ENCODE results near the gene IL1R2. TPM values are rescaled to one million over a fixed set of nuclear protein-coding genes. Genes with fewer than 3 reads are reported as not detected.

IL1R2 gene
- total and polyA plus RNA-seq, 4 donors = 1.1 TPM; not detected in 3

DNA sequence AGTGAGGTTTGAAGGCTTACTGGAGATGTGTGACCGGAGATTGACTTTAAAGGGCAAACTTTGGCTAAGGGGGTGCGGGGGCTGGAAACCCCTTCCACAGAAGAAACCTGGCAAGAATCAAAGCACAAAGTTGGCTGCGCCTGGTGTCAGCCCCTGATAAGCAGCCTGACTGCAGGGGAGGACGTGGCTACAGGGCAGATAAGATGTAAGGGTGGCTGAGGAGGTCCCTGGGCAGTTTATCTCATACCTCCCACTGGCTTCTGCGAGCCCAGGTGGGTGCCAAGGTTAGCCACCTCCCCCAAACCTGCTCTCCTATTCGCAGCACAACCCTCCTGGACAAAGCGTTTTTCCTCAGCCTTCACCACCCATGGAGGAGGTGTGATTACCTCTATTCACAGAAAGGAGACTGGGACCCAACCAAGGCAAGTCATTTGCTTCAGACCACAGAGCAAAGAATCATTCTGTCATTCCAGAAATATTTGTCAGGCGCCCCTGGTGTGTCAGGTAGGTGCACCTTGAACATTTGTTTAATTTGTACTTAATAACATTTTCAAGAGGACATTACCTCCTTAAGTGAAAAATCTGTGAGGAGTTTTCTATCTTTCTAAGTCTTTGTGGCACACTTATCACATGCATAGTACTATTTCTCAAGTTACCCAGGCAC is 77.7 kb downstream of the IL1R2 start:
- Histone ChIP-seq H3K36me3 (ENCODE audit: control insufficient read depth, insufficient read depth, low read length) (no peaks in the 10 kb centered on the region), H3K27me3 (ENCODE audit: control insufficient read depth, insufficient read depth, low read length) (no peaks in the 10 kb centered on the region), H3K9me3 (ENCODE audit: control insufficient read depth, insufficient read depth, low read length) (no peaks in the 10 kb centered on the region), H3K4me1 (ENCODE audit: control insufficient read depth, insufficient read depth, low read length) (peaks cover 5% of the 10 kb centered on the region), H3K27ac (ENCODE audit: low read depth, low read length) (no peak overlapping the region), H3K4me3 (ENCODE audit: low read depth, low read length) (no peak overlapping the region)
- WGBS (ENCODE audit: insufficient coverage) = 93% methylated on average over 3 of the region's 8 CpGs
- DNase-seq (ENCODE audit: low read depth in 4 of 6, low spot score in 6 of 6) = no peak

DNA sequence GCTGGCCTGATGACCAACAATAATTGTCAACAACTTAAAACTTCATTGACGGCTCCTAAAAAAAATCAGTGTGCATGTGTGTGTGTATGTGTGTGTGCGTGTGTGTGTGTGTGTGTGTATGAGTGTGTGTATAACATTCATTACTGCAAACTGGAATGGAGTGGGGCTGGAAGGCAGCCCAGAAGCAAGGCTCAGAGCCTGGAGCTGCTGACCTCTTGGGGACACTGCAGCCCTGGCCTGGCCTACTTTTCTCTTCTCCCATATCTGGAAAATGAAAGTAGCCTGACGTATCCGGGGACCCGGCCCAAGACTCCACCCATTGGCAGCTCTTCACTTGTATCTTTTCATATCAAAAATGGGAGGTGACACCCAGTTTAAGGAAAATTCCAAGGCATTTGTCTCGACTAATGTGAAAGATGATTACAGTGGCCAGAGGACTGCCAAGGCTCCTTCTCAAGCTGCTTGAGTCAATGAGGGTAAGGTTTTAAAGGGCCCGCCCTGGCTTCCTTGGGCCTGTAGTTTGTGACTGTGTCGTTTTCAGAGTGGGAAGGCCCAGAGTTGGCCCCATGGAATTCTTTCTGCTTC is 78.4 kb downstream of the IL1R2 start:
- H3K36me3 ChIP-seq (ENCODE audit: control insufficient read depth, insufficient read depth, low read length) = no peaks in the 10 kb centered on the region
- 92% methylated on average over 4 of the region's 8 CpGs for WGBS (ENCODE audit: insufficient coverage)
- H3K27me3 ChIP-seq (ENCODE audit: control insufficient read depth, insufficient read depth, low read length) = no peaks in the 10 kb centered on the region
- DNase-seq (ENCODE audit: low read depth in 4 of 6, low spot score in 6 of 6) = peak in 1 of 6 donors; percentile 38
- H3K27ac ChIP-seq (ENCODE audit: low read depth, low read length) = peak overlapping the region; percentile 6
- peaks cover under 1% of the 10 kb centered on the region for H3K4me1 ChIP-seq (ENCODE audit: control insufficient read depth, insufficient read depth, low read length)
- no peak overlapping the region for H3K4me3 ChIP-seq (ENCODE audit: low read depth, low read length)
- H3K9me3 ChIP-seq (ENCODE audit: control insufficient read depth, insufficient read depth, low read length) = no peaks in the 10 kb centered on the region

- no peaks in the 10 kb centered on the region for H3K4me1 ChIP-seq (ENCODE audit: control insufficient read depth, insufficient read depth, low read length)
- no peak for DNase-seq (ENCODE audit: low read depth in 4 of 6, low spot score in 6 of 6)
- no peaks in the 10 kb centered on the region for H3K27me3 ChIP-seq (ENCODE audit: control insufficient read depth, insufficient read depth, low read length)
- no peaks in the 10 kb centered on the region for H3K9me3 ChIP-seq (ENCODE audit: control insufficient read depth, insufficient read depth, low read length)
- no peak overlapping the region for H3K27ac ChIP-seq (ENCODE audit: low read depth, low read length)
- no peaks in the 10 kb centered on the region for H3K36me3 ChIP-seq (ENCODE audit: control insufficient read depth, insufficient read depth, low read length)
- no peak overlapping the region for H3K4me3 ChIP-seq (ENCODE audit: low read depth, low read length)
- WGBS (ENCODE audit: insufficient coverage) = 67% methylated on average over 1 of the region's 5 CpGs
Measured at GRCh38 chr2:102072741-102073140, 81.0 kb downstream of the IL1R2 start.

GRCh38 chr2:102073168-102073724 is 81.5 kb downstream of the IL1R2 start:
- no CpG with 5 or more reads among the region's 2 CpGs for WGBS (ENCODE audit: insufficient coverage)

DNA sequence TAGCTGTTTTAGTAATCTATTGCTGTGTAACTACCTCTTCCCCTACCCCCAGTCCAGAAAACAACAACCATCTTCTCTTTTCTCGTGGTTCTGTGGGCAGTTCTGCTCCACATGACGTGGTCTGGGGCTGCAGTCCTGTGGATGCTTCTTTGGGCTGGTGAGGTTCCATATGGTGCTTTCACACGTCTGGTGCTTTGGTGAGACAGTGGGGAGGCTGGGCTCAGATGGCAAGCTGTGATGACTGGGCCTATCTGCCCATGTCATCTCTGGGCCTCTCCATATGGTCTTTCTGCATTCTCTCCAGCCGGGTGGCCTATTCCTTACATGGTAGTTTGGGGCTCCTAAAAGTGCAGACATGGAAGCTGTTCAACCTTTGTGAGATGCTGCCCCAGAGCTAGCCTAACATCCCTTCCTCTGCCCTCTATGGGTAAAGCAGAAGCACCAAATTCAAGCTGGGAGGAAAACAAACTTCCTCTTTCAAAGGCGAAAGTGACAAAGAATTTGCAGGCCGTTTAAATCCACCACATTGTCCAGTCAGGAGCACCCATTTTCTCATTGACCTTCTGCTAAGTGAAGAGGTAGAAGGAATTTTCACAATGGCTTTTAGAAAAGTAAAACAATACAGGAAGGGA is 82.5 kb downstream of the IL1R2 start:
- no peak for DNase-seq (ENCODE audit: low read depth in 4 of 6, low spot score in 6 of 6)
- no peaks in the 10 kb centered on the region for H3K27me3 ChIP-seq (ENCODE audit: control insufficient read depth, insufficient read depth, low read length)
- no peaks in the 10 kb centered on the region for H3K36me3 ChIP-seq (ENCODE audit: control insufficient read depth, insufficient read depth, low read length)
- no peaks in the 10 kb centered on the region for H3K9me3 ChIP-seq (ENCODE audit: control insufficient read depth, insufficient read depth, low read length)
- H3K4me1 ChIP-seq (ENCODE audit: control insufficient read depth, insufficient read depth, low read length) = no peaks in the 10 kb centered on the region
- WGBS (ENCODE audit: insufficient coverage) = no CpG with 5 or more reads among the region's 6 CpGs
- no peak overlapping the region for H3K4me3 ChIP-seq (ENCODE audit: low read depth, low read length)
- no peak overlapping the region for H3K27ac ChIP-seq (ENCODE audit: low read depth, low read length)

More at GRCh38 chr2:102073168-102073724, 81.5 kb downstream of the IL1R2 start:
- Histone ChIP-seq H3K4me1 (ENCODE audit: control insufficient read depth, insufficient read depth, low read length) (no peaks in the 10 kb centered on the region), H3K27me3 (ENCODE audit: control insufficient read depth, insufficient read depth, low read length) (no peaks in the 10 kb centered on the region), H3K9me3 (ENCODE audit: control insufficient read depth, insufficient read depth, low read length) (no peaks in the 10 kb centered on the region), H3K4me3 (ENCODE audit: low read depth, low read length) (no peak overlapping the region), H3K27ac (ENCODE audit: low read depth, low read length) (no peak overlapping the region), H3K36me3 (ENCODE audit: control insufficient read depth, insufficient read depth, low read length) (no peaks in the 10 kb centered on the region)
- no peak for DNase-seq (ENCODE audit: low read depth in 4 of 6, low spot score in 6 of 6)

- Histone ChIP-seq H3K9me3 (ENCODE audit: control insufficient read depth, insufficient read depth, low read length) (no peaks in the 10 kb centered on the region), H3K36me3 (ENCODE audit: control insufficient read depth, insufficient read depth, low read length) (no peaks in the 10 kb centered on the region), H3K27me3 (ENCODE audit: control insufficient read depth, insufficient read depth, low read length) (no peaks in the 10 kb centered on the region), H3K4me1 (ENCODE audit: control insufficient read depth, insufficient read depth, low read length) (no peaks in the 10 kb centered on the region), H3K27ac (ENCODE audit: low read depth, low read length) (no peak overlapping the region), H3K4me3 (ENCODE audit: low read depth, low read length) (no peak overlapping the region)
- DNase-seq (ENCODE audit: low read depth in 4 of 6, low spot score in 6 of 6) = no peak
- WGBS (ENCODE audit: insufficient coverage) = 83% methylated on average over 1 of the region's 2 CpGs
Measured at GRCh38 chr2:102075479-102075878, 83.7 kb downstream of the IL1R2 start.

GRCh38 chr2:102076512-102076911 is 84.8 kb downstream of the IL1R2 start:
- H3K9me3 ChIP-seq (ENCODE audit: control insufficient read depth, insufficient read depth, low read length) = no peaks in the 10 kb centered on the region
- no peaks in the 10 kb centered on the region for H3K36me3 ChIP-seq (ENCODE audit: control insufficient read depth, insufficient read depth, low read length)
- no peak for DNase-seq (ENCODE audit: low read depth in 4 of 6, low spot score in 6 of 6)

More at GRCh38 chr2:102076512-102076911, 84.8 kb downstream of the IL1R2 start:
- Histone ChIP-seq H3K27ac (ENCODE audit: low read depth, low read length) (no peak overlapping the region), H3K4me3 (ENCODE audit: low read depth, low read length) (no peak overlapping the region), H3K27me3 (ENCODE audit: control insufficient read depth, insufficient read depth, low read length) (no peaks in the 10 kb centered on the region), H3K4me1 (ENCODE audit: control insufficient read depth, insufficient read depth, low read length) (no peaks in the 10 kb centered on the region)

Other genes starting within 250 kb of the IL1R2 start
- gene IL1R1, start 150.8 kb downstream of the IL1R2 start, total RNA-seq = 10 to 100 TPM; 10.9 to 12.6 TPM
- 1 to 10 TPM; 2.5 to 3.8 TPM for gene IL1R1, start 150.8 kb downstream of the IL1R2 start, polyA plus RNA-seq (ENCODE audit: insufficient read length in 2 of 2)
- gene IL1RL2, start 195.1 kb downstream of the IL1R2 start, total RNA-seq = 1 to 10 TPM in 1 of 2 donors, under 1 TPM in 1; 0.28 to 2.0 TPM
- gene IL1RL2, start 195.1 kb downstream of the IL1R2 start, polyA plus RNA-seq (ENCODE audit: insufficient read length in 2 of 2) = 1 to 10 TPM in 1 of 2 donors, under 1 TPM in 1; 0.84 to 1.5 TPM